H1 (cell line): ENCODE data around the gene TBX18. TPM values are rescaled to one million over a fixed set of nuclear protein-coding genes. Genes with fewer than 3 reads are reported as not detected.

Experiments
- ATF3 ChIP-seq: IDR thresholded peaks from 2 replicates; pipeline ENCODE4 v1.6.1; 2011; ENCODE audit warnings: low read depth, mild to moderate bottlenecking, low read length; ENCODE audit not compliant: insufficient read depth
- CHD1 ChIP-seq: IDR thresholded peaks from 2 replicates; pipeline ENCODE4 v1.6.1; 2012; ENCODE audit warnings: low read depth, low read length, improper control_type of control experiment
- HDAC6 ChIP-seq: IDR thresholded peaks from one replicate; pipeline ENCODE4 v1.7.1; 2012; ENCODE audit warnings: low read depth, mild to moderate bottlenecking, inconsistent platforms, low read length, moderate library complexity
- SUZ12 ChIP-seq: fragments of 200-600 bp; sonication (generic); IDR thresholded peaks from 2 replicates; pipeline ENCODE4 v1.6.1; 2012; ENCODE audit warnings: mild to moderate bottlenecking, inconsistent platforms, low read length, moderate library complexity, mixed read lengths
- ZNF274 ChIP-seq: IDR thresholded peaks from 2 replicates; pipeline ENCODE4 v1.7.0; 2012; ENCODE audit warnings: low read length, borderline replicate concordance; ENCODE audit errors: extremely low read depth
- polyA plus RNA-seq, 7 experiments: library from polyadenylated mRNA; depleted of rRNA in 3 of 7; stranded (reverse) in 5 of 7; unstranded in 2 of 7; fragments of >200 nt in 5 of 7; fragments of 200-250 nt in 2 of 7; gene quantifications; 1 replicate in 5 of 7; 2 replicates in 1 of 7; 4 replicates in 1 of 7; pipeline versions ENCODE4 v1.2.1 to v1.2.3, GENCODE V29; 2011 to 2013; ENCODE audit warnings: missing spikeins in 2 of 7, mixed read lengths in 2 of 7
- total RNA-seq: library from RNA; stranded (reverse); fragmentation: NEBNext Ultra II Directional; extraction: Animal tissue kit (Norgen Biotek cat#: 25700); gene quantifications from 2 replicates; pipeline ENCODE4 v1.2.1, GENCODE V29; 2021

Gene TBX18
- total and polyA plus RNA-seq, 2 of the 8 experiments (the other 6 are each of a cell fraction or from before 2014, with no cell fraction given), result 0.02 TPM; not detected in 1

DNA sequence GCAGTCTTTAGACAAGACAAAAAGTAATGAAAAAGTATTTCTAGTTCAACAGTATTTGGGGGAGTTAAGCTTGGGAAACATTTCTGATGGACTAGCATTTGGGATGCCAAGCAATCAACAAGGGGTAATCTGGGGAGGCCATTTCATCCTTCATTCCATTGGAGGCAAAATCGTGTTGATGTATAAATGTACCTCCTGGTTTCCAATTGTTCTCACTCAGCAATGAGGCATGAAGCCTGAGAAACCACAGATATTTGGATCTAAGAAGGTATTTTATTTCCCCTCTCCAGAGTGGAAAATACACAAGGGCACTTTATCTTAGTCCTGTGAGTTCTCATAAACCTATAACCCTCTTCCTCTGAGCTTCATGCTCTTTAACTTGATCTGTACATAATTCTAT, 68.2 kb downstream of the TBX18 start (continued):
- TF ChIP-seq ZNF274 (no peak), SUZ12 (no peak), ATF3 (no peak), CHD1 (no peak), HDAC6 (no peak)
